OCI-LY1 (cell line): Measurements from ENCODE around the gene ZFYVE27.

Experiments
- H2AFZ ChIP-seq: fragments of 200-600 bp; sonication (generic), shearing (Covaris generic); 2 replicates; pipeline ENCODE4 v1.6.0; 2014; ENCODE audit warnings: antibody characterized with exemption, mild to moderate bottlenecking, low read length
- H3F3A ChIP-seq: fragments of 200-600 bp; sonication (generic), shearing (Covaris generic); 2 replicates; pipeline ENCODE4 v1.6.0; 2014; ENCODE audit warnings: mild to moderate bottlenecking, antibody characterized with exemption, low read length, moderate library complexity; ENCODE audit not compliant: insufficient read depth
- H3K27ac ChIP-seq: fragments of 200-600 bp; sonication (generic); 2 replicates; pipeline ENCODE4 v1.5.1; 2014; ENCODE audit warnings: low read length, mixed run types, mild to moderate bottlenecking, low read depth; ENCODE audit not compliant: poor library complexity, severe bottlenecking
- H3K27me3 ChIP-seq: fragments of 200-600 bp; sonication (generic); 2 replicates; pipeline ENCODE4 v1.6.0; 2014; ENCODE audit warnings: antibody characterized with exemption, mild to moderate bottlenecking, low read length, moderate library complexity; ENCODE audit not compliant: insufficient read depth
- H3K36me3 ChIP-seq: fragments of 200-600 bp; sonication (generic); 2 replicates; pipeline ENCODE4 v1.6.1; 2014; ENCODE audit warnings: mild to moderate bottlenecking, antibody characterized with exemption, low read length, moderate library complexity, mixed read lengths; ENCODE audit not compliant: insufficient read depth
- H3K4me1 ChIP-seq: fragments of 200-600 bp; sonication (generic); 2 replicates; pipeline ENCODE4 v1.5.1; 2014; ENCODE audit warnings: mild to moderate bottlenecking, low read length, moderate library complexity; ENCODE audit not compliant: insufficient read depth, severe bottlenecking
- H3K4me2 ChIP-seq: fragments of 200-600 bp; sonication (generic), shearing (Covaris generic); 2 replicates; pipeline ENCODE4 v1.6.1; 2014; ENCODE audit warnings: low read length
- H3K4me3 ChIP-seq: fragments of 200-600 bp; sonication (generic); 2 replicates; pipeline ENCODE4 v1.5.1; 2014; ENCODE audit warnings: low read length, low read depth, mild to moderate bottlenecking, mixed read lengths; ENCODE audit not compliant: poor library complexity, severe bottlenecking
- H3K79me2 ChIP-seq: fragments of 200-600 bp; shearing (Covaris generic); 2 replicates; pipeline ENCODE4 v1.6.1; 2016; ENCODE audit warnings: mixed run types, low read length, mixed read lengths; ENCODE audit not compliant: insufficient read depth
- H3K9ac ChIP-seq: fragments of 200-600 bp; sonication (generic), shearing (Covaris generic); 2 replicates; pipeline ENCODE4 v1.6.1; 2014; ENCODE audit warnings: mild to moderate bottlenecking, low read length, mixed read lengths
- H3K9me2 ChIP-seq: fragments of 200-600 bp; sonication (generic), shearing (Covaris generic); 2 replicates; pipeline ENCODE4 v1.6.1; 2014; ENCODE audit warnings: low read depth, mild to moderate bottlenecking, low read length, mixed read lengths
- H3K9me3 ChIP-seq: fragments of 200-600 bp; shearing (Covaris generic); 2 replicates; pipeline ENCODE4 v1.6.1; 2014; ENCODE audit warnings: low read length, mixed read lengths
- H4K20me1 ChIP-seq: fragments of 200-600 bp; sonication (generic), shearing (Covaris generic); 2 replicates; pipeline ENCODE4 v1.6.0; 2016; ENCODE audit warnings: mild to moderate bottlenecking, low read length; ENCODE audit not compliant: insufficient read depth
- EZH2 ChIP-seq: fragments of 200-600 bp; sonication (generic), shearing (Covaris generic); IDR thresholded peaks from 2 replicates; pipeline ENCODE4 v1.8.0; 2017; ENCODE audit warnings: borderline replicate concordance, mixed run types, mild to moderate bottlenecking, antibody characterized with exemption, low read length, moderate library complexity, mixed read lengths
- TF ChIP-seq, protein P1 (sequence below): fragments of 200-600 bp; sonication (generic), shearing (Covaris generic); IDR thresholded peaks from 2 replicates; pipeline ENCODE4 v1.5.1; 2017; ENCODE audit warnings: mild to moderate bottlenecking, antibody characterized with exemption, low read length, moderate library complexity, mixed read lengths

The ZFYVE27 gene

DNA sequence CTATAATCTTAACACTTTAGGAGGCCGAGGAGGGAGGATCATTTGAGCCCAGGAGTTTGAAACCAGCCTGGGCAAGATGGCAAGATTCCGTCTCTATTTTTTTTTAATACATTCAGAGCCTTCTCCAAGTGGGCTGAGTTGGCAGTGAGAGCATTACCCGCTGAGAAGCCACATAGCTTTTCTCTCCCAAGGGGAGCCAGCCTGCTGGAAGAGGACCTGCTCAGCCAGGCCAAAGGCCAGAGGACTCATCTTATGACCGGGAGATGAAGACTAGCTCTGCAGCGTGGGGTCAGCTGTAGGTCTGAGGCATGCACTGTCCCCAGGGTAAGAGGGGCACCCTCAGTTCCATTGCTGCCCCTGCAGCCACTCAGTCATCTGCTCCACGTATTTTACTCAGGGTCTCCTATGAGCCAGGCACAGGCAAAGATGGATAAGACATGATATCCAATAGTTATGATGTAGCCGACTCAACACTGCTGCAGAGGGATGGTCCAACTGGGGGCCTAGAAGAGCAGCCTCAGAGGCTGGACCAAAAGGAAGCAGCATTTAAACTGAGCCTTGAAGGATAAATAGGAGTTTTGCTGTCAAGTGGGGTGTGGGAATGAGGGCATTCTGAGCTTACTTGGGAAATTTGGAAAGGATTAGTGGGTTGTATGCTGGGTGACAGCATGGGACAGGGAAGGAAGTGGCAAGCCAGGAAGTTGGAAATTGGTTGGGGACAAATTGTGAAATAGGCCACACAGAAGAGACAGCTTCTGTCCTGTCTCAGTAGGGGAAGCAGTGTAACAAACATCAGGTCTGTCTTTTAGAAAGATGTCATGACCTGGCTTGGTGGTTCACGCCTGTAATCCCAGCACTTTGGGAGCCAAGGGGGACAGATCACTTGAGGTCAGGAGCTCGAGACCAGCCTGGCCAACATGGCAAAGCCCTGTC lies 25.0 kb upstream of the ZFYVE27 start:
- H3K4me1 ChIP-seq = no peaks in the 10 kb centered on the region
- no peaks in the 10 kb centered on the region for H3K9me3 ChIP-seq
- no peaks in the 10 kb centered on the region for H4K20me1 ChIP-seq
- no peaks in the 10 kb centered on the region for H3K27me3 ChIP-seq
- no peaks in the 10 kb centered on the region for H3F3A ChIP-seq
- H3K36me3 ChIP-seq = no peaks in the 10 kb centered on the region
- no peak overlapping the region for H3K4me3 ChIP-seq
- H2AFZ ChIP-seq = no peak overlapping the region
- TF ChIP-seq EZH2 = no peak
- TF ChIP-seq, protein P1, sequence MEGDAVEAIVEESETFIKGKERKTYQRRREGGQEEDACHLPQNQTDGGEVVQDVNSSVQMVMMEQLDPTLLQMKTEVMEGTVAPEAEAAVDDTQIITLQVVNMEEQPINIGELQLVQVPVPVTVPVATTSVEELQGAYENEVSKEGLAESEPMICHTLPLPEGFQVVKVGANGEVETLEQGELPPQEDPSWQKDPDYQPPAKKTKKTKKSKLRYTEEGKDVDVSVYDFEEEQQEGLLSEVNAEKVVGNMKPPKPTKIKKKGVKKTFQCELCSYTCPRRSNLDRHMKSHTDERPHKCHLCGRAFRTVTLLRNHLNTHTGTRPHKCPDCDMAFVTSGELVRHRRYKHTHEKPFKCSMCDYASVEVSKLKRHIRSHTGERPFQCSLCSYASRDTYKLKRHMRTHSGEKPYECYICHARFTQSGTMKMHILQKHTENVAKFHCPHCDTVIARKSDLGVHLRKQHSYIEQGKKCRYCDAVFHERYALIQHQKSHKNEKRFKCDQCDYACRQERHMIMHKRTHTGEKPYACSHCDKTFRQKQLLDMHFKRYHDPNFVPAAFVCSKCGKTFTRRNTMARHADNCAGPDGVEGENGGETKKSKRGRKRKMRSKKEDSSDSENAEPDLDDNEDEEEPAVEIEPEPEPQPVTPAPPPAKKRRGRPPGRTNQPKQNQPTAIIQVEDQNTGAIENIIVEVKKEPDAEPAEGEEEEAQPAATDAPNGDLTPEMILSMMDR = no peak
- H3K4me2 ChIP-seq = no peak overlapping the region
- no peaks in the 10 kb centered on the region for H3K79me2 ChIP-seq
- H3K27ac ChIP-seq = no peak overlapping the region
- no peak overlapping the region for H3K9ac ChIP-seq
- no peaks in the 10 kb centered on the region for H3K9me2 ChIP-seq

DNA sequence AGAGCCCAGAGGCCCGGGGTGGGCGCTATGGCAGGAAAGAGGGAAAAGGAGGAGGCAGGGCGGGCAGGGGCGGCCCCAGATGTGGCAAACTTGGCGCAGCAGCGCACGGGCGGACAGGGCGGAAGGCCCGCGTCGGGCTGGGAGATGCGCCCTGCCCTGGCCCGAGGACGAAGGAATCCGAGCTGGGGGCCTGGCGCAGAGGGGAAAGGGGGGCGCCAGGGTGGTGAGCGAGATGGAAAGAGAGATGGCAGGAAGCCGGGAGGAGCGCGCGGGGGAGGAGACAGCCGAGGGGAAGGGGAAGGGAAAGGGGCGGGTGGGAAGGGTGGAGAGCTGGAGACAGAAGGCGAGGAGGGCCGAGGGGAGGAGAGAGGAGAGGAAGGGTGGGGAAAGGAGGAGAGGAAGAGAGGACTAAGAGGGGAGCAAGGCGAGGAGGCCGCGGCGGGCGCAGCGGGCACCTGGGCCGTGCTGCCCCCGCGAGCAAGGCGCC lies 23.5 kb upstream of the ZFYVE27 start, which contains the start of gene MARVELD1:
Gene MARVELD1 (plus strand): TSS at position 392 of the 487 bp plus-strand sequence. CDS start 147 bp downstream, outside the sequence.
- H3K4me2 ChIP-seq = peak within 1 kb of the TSS; percentile 29
- H3K4me3 ChIP-seq = peak within 1 kb of the TSS; percentile 37
- no peaks in the 10 kb centered on the region for H3K9me3 ChIP-seq
- no peaks in the 10 kb centered on the region for H3K27me3 ChIP-seq
- H3K79me2 ChIP-seq = no peaks in the 10 kb centered on the region
- no peaks in the 10 kb centered on the region for H3K4me1 ChIP-seq
- no peaks in the 10 kb centered on the region for H4K20me1 ChIP-seq
- H3K36me3 ChIP-seq = no peaks in the 10 kb centered on the region
- TF ChIP-seq EZH2 = no peak
- TF ChIP-seq, protein P1 = no peak
- H3K9ac ChIP-seq = no peak within 1 kb of the TSS
- H2AFZ ChIP-seq = no peak within 1 kb of the TSS
- no peaks in the 10 kb centered on the region for H3F3A ChIP-seq
- H3K9me2 ChIP-seq = no peaks in the 10 kb centered on the region
- H3K27ac ChIP-seq = no peak within 1 kb of the TSS

DNA sequence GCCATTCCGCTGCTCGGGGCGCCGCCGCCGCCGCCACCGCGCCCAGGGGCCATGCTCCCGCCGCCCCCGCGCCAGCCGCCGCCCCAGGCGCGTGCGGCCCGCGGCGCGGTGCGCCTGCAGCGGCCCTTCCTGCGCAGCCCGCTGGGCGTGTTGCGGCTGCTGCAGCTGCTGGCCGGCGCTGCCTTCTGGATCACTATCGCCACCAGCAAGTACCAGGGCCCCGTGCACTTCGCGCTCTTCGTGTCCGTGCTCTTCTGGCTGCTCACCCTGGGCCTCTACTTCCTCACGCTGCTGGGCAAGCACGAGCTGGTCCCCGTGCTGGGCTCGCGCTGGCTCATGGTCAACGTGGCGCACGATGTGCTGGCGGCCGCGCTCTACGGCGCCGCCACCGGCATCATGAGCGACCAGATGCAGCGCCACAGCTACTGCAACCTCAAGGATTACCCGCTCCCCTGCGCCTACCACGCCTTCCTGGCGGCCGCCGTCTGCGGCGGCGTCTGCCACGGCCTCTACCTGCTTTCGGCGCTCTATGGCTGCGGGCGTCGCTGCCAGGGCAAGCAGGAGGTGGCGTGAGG lies 23.0 kb upstream of the ZFYVE27 start:
- H3K27me3 ChIP-seq = no peaks in the 10 kb centered on the region
- TF ChIP-seq EZH2 = no peak
- TF ChIP-seq, protein P1 = no peak
- no peak overlapping the region for H2AFZ ChIP-seq
- H3K4me3 ChIP-seq = peak overlapping the region; percentile 37
- no peak overlapping the region for H3K9ac ChIP-seq
- no peak overlapping the region for H3K27ac ChIP-seq
- H3K4me2 ChIP-seq = peak overlapping the region; percentile 29
- no peaks in the 10 kb centered on the region for H3K79me2 ChIP-seq
- no peaks in the 10 kb centered on the region for H4K20me1 ChIP-seq
- H3K4me1 ChIP-seq = no peaks in the 10 kb centered on the region
- no peaks in the 10 kb centered on the region for H3K36me3 ChIP-seq
- H3K9me3 ChIP-seq = no peaks in the 10 kb centered on the region
- H3K9me2 ChIP-seq = no peaks in the 10 kb centered on the region
- H3F3A ChIP-seq = no peaks in the 10 kb centered on the region
